Kidney (tissue), 14 donors: ENCODE data around the gene SCARB1. TPM values are rescaled to one million over a fixed set of nuclear protein-coding genes. Genes with fewer than 3 reads are reported as not detected.

Experiments
- DNase-seq, 5 donors: peaks; one replicate each; pipeline ENCODE4 v3.0.0-alpha.2; 2013 to 2020
- FAIRE-seq: peaks from 2 replicates; lab custom pipeline; 2012; peaks lifted over from hg19 to GRCh38; lab: Jason Lieb, UNC
- H3K27ac ChIP-seq, 2 donors: one replicate each; pipeline ENCODE4 v1.7.0; 2013; ENCODE audit warnings: low read depth in 2 of 2, low read length in 2 of 2, inconsistent platforms in 1 of 2
- H3K27me3 ChIP-seq: one replicate; pipeline ENCODE4 v1.7.1; 2013; ENCODE audit warnings: low read length, inconsistent platforms; ENCODE audit not compliant: control insufficient read depth, insufficient read depth
- H3K36me3 ChIP-seq, 3 donors: one replicate each; pipeline versions ENCODE4 v1.7.0 to v1.7.1; 2013; ENCODE audit warnings: low read length in 3 of 3, control low read depth in 1 of 3, inconsistent platforms in 1 of 3; ENCODE audit not compliant: insufficient read depth in 3 of 3, control insufficient read depth in 2 of 3
- H3K4me1 ChIP-seq, 3 donors: one replicate each; pipeline versions ENCODE4 v1.7.0 to v1.7.1; 2013; ENCODE audit warnings: low read length in 3 of 3, inconsistent platforms in 1 of 3, low read depth in 1 of 3; ENCODE audit not compliant: control insufficient read depth in 2 of 3, insufficient read depth in 2 of 3
- H3K4me3 ChIP-seq, 3 donors: one replicate each; pipeline versions ENCODE4 v1.7.0 to v1.8.1; 2013; ENCODE audit warnings: low read length in 3 of 3, control low read depth in 1 of 3, inconsistent platforms in 1 of 3
- H3K9ac ChIP-seq, 3 donors: one replicate each; pipeline versions ENCODE4 v1.7.0 to v1.7.1; 2013; ENCODE audit warnings: low read length in 3 of 3, control low read depth in 1 of 3, inconsistent platforms in 1 of 3
- H3K9me3 ChIP-seq, 3 donors: one replicate each; pipeline versions ENCODE4 v1.7.0 to v1.7.1; 2013; ENCODE audit warnings: low read length in 3 of 3, control low read depth in 1 of 3, inconsistent platforms in 1 of 3; ENCODE audit not compliant: control insufficient read depth in 2 of 3, insufficient read depth in 1 of 3
- CTCF ChIP-seq: IDR thresholded peaks from 3 replicates; pipeline ENCODE4 v1.5.1; 2012; ENCODE audit warnings: mild to moderate bottlenecking, moderate library complexity, borderline replicate concordance; ENCODE audit not compliant: insufficient read depth; ENCODE audit errors: extremely low read depth
- intact Hi-C: fragments of 100-400 bp; cut with DNase I; formaldehyde crosslinking; loops from one replicate; pipeline ENCODE4 v1.11.1; 2022
- polyA plus RNA-seq: library from polyadenylated mRNA; stranded (reverse); fragments of 350-450 nt; fragmentation: Illumina TruSeq; extraction: RNeasy Lipid Tissue Mini Kit (QIAGEN cat#74804); gene quantifications from one replicate; pipeline ENCODE4 v1.2.3, GENCODE V29; 2014; ENCODE audit warnings: low read depth, low replicate concordance; ENCODE audit not compliant: insufficient read depth
- total RNA-seq: library from RNA; stranded (reverse); fragmentation: NEBNext Ultra II Directional; extraction: Animal tissue kit (Norgen Biotek cat#: 25700); gene quantifications from one replicate; pipeline ENCODE4 v1.2.1, GENCODE V29; 2021
- donor health status: control.
- donor health status: control.
- donor health status: control.
- donor health status: control.
- donor health status: control.
- donor health status: DM: yes; HTN: yes; CAD: no.
- donor health status: Normal renal cell carcinoma (clear cell type).

SCARB1 gene
- total and polyA plus RNA-seq, 2 donors from 2014 or later: 12.3 to 13.2 TPM

GRCh38 chr12:124811633-124812032 is 52.0 kb downstream of the SCARB1 start:
- no peaks in the 10 kb centered on the region for H3K36me3 ChIP-seq
- TF ChIP-seq CTCF: no peak
- FAIRE-seq: no peak
- intact Hi-C loops: no loop called here
- H3K9me3 ChIP-seq: no peaks in the 10 kb centered on the region
- no peaks in the 10 kb centered on the region for H3K4me1 ChIP-seq
- no peak overlapping the region for H3K27ac ChIP-seq
- no peak overlapping the region for H3K4me3 ChIP-seq
- no peak overlapping the region for H3K9ac ChIP-seq
- no peaks in the 10 kb centered on the region for H3K27me3 ChIP-seq
- no peak for DNase-seq

GRCh38 chr12:124809878-124810277 is 53.8 kb downstream of the SCARB1 start:
- intact Hi-C loops: no loop called here
- no peaks in the 10 kb centered on the region for H3K4me1 ChIP-seq
- no peaks in the 10 kb centered on the region for H3K36me3 ChIP-seq
- no peak overlapping the region for H3K9ac ChIP-seq
- no peak overlapping the region for H3K27ac ChIP-seq
- no peak overlapping the region for H3K4me3 ChIP-seq
- no peaks in the 10 kb centered on the region for H3K27me3 ChIP-seq
- TF ChIP-seq CTCF: no peak
- H3K9me3 ChIP-seq: no peaks in the 10 kb centered on the region
- DNase-seq (no peak), FAIRE-seq (no peak)

GRCh38 chr12:124809391-124809790 is 54.3 kb downstream of the SCARB1 start:
- H3K4me3 ChIP-seq: no peak overlapping the region
- H3K27ac ChIP-seq: no peak overlapping the region
- no peak for DNase-seq
- peaks cover 0 to 3% (median 0%) of the 10 kb centered on the region in 3 donors for H3K4me1 ChIP-seq
- no peaks in the 10 kb centered on the region for H3K36me3 ChIP-seq
- intact Hi-C loops: no loop called here
- H3K9ac ChIP-seq: no peak overlapping the region
- no peaks in the 10 kb centered on the region for H3K9me3 ChIP-seq
- H3K27me3 ChIP-seq: no peaks in the 10 kb centered on the region
- no peak for TF ChIP-seq CTCF
- FAIRE-seq: no peak

- intact Hi-C loops: no loop called here
- Histone ChIP-seq H3K27ac (no peak overlapping the region), H3K9me3 (no peaks in the 10 kb centered on the region), H3K4me1 (peaks cover 0 to 5% (median 0%) of the 10 kb centered on the region in 3 donors), H3K9ac (no peak overlapping the region), H3K4me3 (no peak overlapping the region), H3K27me3 (no peaks in the 10 kb centered on the region), H3K36me3 (no peaks in the 10 kb centered on the region)
- no peak for TF ChIP-seq CTCF
- DNase-seq: no peak
- FAIRE-seq: no peak
These were observed 55.4 kb downstream of the SCARB1 start for GRCh38 chr12:124808272-124808671.
